GOT3 (cell line): Measurements from ENCODE around the gene FBXW8.

Source experiments
- DNase-seq: peaks from one replicate; lab custom pipeline; 2025; ENCODE audit warnings: mixed read lengths; lab: John Stamatoyannopoulos, UW

The FBXW8 gene

GRCh38 chr12:116996093-116996492 lies 85.3 kb downstream of the FBXW8 start:
- no peak for DNase-seq

DNA sequence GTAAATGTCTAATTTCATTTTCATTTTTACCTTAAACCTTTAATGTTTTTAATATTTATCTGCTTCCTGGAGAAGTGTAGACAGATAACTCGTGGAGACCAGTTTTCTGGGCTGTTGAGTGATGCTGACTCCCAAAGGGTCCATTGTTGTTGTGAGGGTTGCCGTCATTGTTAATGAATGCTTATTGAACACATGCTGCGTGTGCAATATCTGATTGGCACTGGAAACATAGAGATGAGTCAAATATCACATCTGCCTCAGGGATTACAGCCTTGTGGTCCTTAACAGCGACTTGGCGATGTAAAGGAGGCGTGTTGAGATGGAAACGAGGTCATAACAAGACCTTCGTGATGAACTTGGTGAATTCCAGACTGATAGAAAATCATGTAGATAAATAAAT lies 85.9 kb downstream of the FBXW8 start:
- no peak for DNase-seq

DNA sequence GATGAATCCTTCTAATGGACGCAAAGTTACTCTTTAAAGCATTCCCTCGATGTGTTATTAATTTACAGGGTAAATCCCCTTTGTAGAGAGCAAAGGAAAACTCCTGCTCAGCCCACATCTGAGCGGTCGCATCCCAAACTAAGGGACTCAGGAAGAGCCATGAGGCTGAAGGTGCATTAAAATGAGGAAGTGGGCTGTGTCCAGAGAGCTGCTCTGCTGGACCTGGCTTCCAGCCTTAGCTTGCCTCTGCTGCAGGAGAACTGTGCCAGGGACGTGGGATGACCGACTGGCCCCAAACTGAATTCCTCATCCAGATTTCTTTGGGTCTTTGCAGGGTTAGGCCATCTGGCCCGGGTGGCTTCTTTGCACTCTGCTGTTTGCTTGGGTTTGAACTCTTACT lies 88.3 kb downstream of the FBXW8 start:
- DNase-seq: no peak

- DNase-seq: no peak
These were observed 89.6 kb downstream of the FBXW8 start for GRCh38 chr12:117000316-117000715.

DNA sequence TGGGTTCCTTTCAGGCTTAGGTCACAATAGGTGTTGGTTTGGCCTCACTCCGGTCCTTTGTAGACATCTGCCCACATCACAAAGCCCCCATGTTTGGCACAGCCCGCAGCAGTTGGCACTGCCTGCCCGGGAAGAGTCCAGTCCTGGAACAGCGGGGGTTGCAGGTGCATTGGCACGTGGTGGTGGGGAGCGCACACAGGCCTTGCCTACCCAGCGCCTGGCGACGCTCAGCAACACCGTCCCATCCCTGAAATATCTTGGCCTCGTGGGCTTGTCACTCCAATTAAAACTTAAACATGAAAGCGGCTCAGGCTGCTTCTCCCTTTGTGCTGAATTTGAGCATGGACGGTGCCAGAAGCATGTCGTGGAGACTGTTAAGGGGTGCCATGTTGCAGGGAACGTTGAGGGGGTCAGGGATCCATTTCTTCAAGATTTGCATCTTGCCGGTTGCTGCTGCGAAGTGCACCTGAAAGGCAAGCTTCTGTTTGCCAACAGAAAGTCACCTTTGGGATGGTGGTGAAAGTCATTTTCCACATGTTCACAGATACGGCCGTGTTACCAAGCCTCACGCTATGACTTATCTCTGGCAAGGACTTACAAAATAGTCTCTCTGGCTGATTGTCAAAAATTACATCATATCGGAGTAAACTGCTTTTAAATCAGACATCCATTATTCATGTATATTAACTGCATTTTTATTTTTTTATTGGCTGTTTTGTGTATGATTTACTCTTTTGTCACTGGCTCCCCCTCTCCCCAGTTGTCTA lies 91.5 kb downstream of the FBXW8 start:
- no peak for DNase-seq

DNA sequence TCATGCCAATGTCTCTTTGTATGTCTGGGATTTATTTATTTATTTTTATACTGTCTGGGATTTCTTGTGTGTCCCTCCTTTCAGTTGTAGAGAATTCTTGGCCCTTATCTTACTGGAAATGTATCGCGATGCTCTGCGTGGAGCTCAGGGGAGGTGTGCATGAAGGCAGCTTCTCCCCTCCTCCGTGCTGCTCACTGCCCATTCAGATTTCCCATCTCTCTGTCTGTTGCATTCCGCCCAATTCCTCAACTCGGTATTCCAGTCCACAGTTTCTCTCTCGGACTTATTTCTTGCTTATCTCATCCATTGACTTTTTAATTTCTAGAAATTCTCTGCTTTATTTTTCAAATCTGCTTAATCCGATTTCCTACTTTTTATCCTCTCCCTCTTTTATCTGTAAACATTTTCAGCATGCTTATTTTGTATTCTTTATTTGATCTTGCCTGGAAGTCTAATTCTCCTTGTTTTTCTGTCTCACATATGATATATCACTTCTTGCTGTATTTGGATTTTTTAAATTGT lies 93.2 kb downstream of the FBXW8 start:
- no peak for DNase-seq

GRCh38 chr12:117005417-117006046 lies 94.8 kb downstream of the FBXW8 start:
- no peak for DNase-seq

DNA sequence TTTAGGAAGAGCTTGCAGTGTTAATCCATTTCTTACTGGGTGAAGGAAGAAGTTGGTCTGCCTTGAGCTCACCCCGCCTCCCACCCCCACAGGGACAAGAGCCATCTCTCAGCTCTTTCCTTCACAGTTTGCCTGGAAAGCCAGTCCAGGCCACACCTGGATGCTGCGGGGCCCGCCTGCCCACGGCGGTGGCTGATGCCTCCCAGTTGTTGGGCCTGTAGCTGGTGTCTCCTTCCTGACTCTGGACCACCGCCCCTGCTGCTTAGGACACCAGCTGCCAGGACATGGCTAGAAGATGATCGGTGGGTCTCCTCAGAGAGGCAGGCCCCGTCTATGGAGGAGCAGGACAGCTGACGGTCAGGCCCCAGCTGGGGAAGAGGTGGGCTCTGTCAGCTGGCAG lies 95.6 kb downstream of the FBXW8 start:
- no peak for DNase-seq

DNA sequence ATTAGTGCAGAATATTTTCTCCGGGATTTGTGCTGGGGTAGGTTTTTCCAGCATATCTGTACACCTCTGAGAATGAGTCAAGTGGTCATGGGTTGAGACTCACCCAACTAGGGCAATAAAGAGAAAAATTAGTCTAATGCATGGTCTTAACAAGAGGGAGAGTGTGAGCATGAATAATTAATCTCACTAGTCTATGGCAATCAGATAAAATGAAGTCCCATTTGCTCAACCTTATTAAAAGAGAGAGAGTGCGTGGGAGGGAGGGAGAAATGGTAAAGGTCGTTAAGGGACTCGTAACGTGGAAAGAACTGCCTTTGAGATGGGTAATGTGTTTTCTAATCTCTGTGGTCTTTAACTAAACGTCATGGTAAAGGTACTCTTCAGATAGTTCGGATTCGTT lies 96.8 kb downstream of the FBXW8 start:
- no peak for DNase-seq

- no peak for DNase-seq
These were observed 99.0 kb downstream of the FBXW8 start for GRCh38 chr12:117009759-117010158.

- DNase-seq: no peak
These were observed 100.1 kb downstream of the FBXW8 start for GRCh38 chr12:117010693-117011451.

- no peak for DNase-seq
These were observed 101.4 kb downstream of the FBXW8 start for GRCh38 chr12:117011988-117012805.

DNA sequence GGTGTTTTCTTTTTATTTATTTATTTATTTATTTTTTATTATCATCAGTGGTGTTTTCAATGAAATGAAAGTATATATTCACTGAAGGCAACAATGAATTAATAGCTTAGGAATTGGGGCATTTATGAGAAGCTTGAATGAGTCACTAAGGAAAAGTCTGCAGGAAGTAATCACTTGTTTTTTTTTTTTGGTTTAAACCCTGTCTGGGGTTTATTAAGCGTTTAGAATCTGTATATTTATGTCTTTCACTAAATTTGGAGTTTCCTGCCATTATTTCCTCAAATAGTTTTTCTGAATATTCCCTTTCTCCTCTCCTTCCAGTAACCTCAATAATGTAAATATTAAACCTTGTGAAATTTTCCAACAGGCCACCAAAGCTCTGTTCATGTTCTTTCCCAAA lies 103.0 kb downstream of the FBXW8 start:
- no peak for DNase-seq

GRCh38 chr12:117014342-117014887 lies 103.7 kb downstream of the FBXW8 start:
- no peak for DNase-seq

GRCh38 chr12:117015811-117016210 lies 105.1 kb downstream of the FBXW8 start:
- no peak for DNase-seq

DNA sequence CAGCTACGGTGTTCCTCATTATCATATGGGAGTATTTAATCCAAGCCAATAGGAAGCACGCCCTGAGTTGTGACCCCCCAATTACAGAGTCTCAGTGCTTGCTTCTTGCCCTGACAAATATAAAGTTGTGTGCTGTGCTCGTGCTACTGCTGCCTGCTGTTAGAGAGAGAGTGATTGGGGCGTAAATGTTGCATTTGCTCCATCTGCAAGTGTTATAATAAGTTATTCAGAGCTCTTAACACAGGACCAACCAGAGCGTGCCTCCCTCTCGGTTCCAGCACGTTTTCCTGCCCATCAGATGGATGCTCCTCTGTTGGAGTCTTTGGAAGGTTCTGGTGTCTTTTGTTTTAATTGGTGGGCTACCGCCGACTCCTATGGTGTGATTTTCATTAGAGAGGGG lies 107.1 kb downstream of the FBXW8 start:
- DNase-seq: no peak

GRCh38 chr12:117018276-117018675 lies 107.5 kb downstream of the FBXW8 start:
- no peak for DNase-seq

DNA sequence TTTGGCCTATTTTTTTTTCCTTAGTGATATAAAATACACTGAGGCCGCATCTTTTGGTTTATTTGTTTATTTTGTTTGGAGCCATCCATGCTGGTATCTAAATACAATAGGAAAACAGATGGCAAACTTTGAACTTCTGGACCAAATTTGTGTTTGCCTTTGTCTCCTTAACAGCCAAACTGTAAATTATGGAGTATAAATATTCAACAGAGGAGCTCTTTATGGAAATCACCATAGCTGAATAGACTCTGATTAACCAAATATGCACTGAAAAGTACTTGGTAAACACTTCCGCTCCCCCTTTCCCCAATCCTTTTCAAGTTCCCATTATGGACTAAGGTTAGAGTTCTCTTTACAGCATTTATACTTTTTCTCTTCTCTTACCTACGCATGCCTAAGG lies 107.9 kb downstream of the FBXW8 start:
- no peak for DNase-seq

- no peak for DNase-seq
These were observed 109.1 kb downstream of the FBXW8 start for GRCh38 chr12:117019866-117020265.

GRCh38 chr12:117020536-117021220 lies 109.9 kb downstream of the FBXW8 start:
- no peak for DNase-seq

DNA sequence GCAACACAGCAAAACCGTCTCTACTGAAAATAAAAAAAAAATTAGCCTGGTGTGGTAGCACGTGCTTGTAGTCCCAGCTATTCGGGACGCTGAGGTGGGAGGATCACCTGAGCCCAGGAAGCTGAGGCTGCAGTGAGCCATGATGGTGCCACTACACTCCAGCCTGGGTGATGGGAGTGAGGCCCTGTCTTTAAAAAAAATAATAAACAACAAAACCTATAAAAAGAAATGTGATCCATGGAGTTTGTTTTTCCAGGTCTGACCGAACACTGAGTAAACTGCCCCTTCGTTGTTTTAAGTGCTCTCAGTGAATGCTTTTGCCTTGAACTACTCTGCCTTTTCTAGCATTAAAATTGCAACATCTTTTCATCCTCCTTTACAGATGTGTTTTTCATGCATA lies 111.7 kb downstream of the FBXW8 start:
- DNase-seq: no peak
